HCT116 (cell line): ENCODE measurements around the gene SCT. TPM values are rescaled to one million over a fixed set of nuclear protein-coding genes. Genes with fewer than 3 reads are reported as not detected.

Experiments used
- ATAC-seq: fragments of 200-7000 bp; cut with Tn5 transposase; 2 replicates; pipeline ENCODE4 v1.9.1; 2020; ENCODE audit warnings: mild to moderate bottlenecking, moderate library complexity
- BruUV-seq: library from RNA; stranded (reverse); fragments of 400-500 nt; replicated peaks from 2 replicates; lab custom pipeline; 2021; lab: Mats Ljungman, UMichigan
- CTCF ChIA-PET: fragments of 300-600 bp; sonication (Branson Sonifier 250); formaldehyde crosslinking; loops from one replicate; lab custom pipeline; 2021; ENCODE audit warnings: antibody characterized with exemption; lab: Charles Lee
- POLR2A ChIA-PET: fragments of 300-600, 350-600 bp; sonication (Branson Sonifier 250); formaldehyde crosslinking; loops from one replicate; lab custom pipeline; 2021; ENCODE audit warnings: antibody characterized with exemption; lab: Charles Lee
- RAD21 ChIA-PET, 2 experiments: fragments of 300-600 bp; sonication (Branson Sonifier 250); formaldehyde crosslinking; loops; one replicate each; lab custom pipeline; 2023; ENCODE audit warnings: low total read pairs in 2 of 2; ENCODE audit not compliant: uncharacterized antibody in 2 of 2, unreplicated experiment in 2 of 2, low non-redundant PET in 1 of 2; lab: Charles Lee
- DNase-seq: peaks from one replicate; pipeline ENCODE4 v3.0.0-alpha.2; 2010; ENCODE audit warnings: low read depth, low spot score
- H2AFZ ChIP-seq: fragments of 200-600 bp; shearing (Covaris generic), sonication (generic); 2 replicates; pipeline ENCODE4 v1.6.1; 2017; ENCODE audit warnings: low read depth, mixed run types, mixed read lengths, antibody characterized with exemption, low read length; ENCODE audit not compliant: poor library complexity, severe bottlenecking
- H3K27ac ChIP-seq: 2 replicates; pipeline ENCODE4 v1.5.1; 2012; ENCODE audit warnings: low read depth, low read length
- H3K27me3 ChIP-seq: fragments of 200-600 bp; sonication (generic); 2 replicates; pipeline ENCODE4 v1.6.1; 2016; ENCODE audit warnings: mixed run types, low read length, mixed read lengths; ENCODE audit not compliant: insufficient read depth
- H3K36me3 ChIP-seq, 2 experiments: fragments of 200-500 bp in 1 of 2; fragments of 200-600 bp in 1 of 2; sonication (Bioruptor generic) in 1 of 2; sonication (generic) in 1 of 2; 2 replicates each; pipeline versions ENCODE4 v1.5.1 to v1.6.1; 2014 to 2016; ENCODE audit warnings: low read length in 2 of 2, inconsistent platforms in 1 of 2, mixed read lengths in 1 of 2, mixed run types in 1 of 2; ENCODE audit not compliant: insufficient read depth in 2 of 2, control insufficient read depth in 1 of 2
- H3K4me1 ChIP-seq, 2 experiments: fragments of 200-600 bp in 1 of 2; sonication (generic) in 1 of 2; 2 replicates each; pipeline versions ENCODE4 v1.5.1 to v1.6.1; 2012 to 2017; ENCODE audit warnings: low read length in 2 of 2, inconsistent platforms in 1 of 2, mild to moderate bottlenecking in 1 of 2, mixed read lengths in 1 of 2, mixed run types in 1 of 2, moderate library complexity in 1 of 2; ENCODE audit not compliant: insufficient read depth in 2 of 2, control insufficient read depth in 1 of 2
- H3K4me2 ChIP-seq: fragments of 200-600 bp; sonication (generic); 2 replicates; pipeline ENCODE4 v1.6.1; 2017; ENCODE audit warnings: mixed run types, low read length, mixed read lengths
- H3K4me3 ChIP-seq, 2 experiments: fragments of 200-600 bp in 1 of 2; sonication (generic) in 1 of 2; replicated peaks in 1 of 2; 2 replicates each; pipeline ENCODE4 v1.5.1; 2011 to 2016; ENCODE audit warnings: low read length in 2 of 2, control low read depth in 1 of 2, low read depth in 1 of 2, mild to moderate bottlenecking in 1 of 2, mixed read lengths in 1 of 2, mixed run types in 1 of 2
- H3K79me2 ChIP-seq: fragments of 200-600 bp; sonication (generic); 2 replicates; pipeline ENCODE4 v1.6.1; 2017; ENCODE audit warnings: mild to moderate bottlenecking, mixed run types, low read length, moderate library complexity, mixed read lengths; ENCODE audit not compliant: insufficient read depth
- H3K9ac ChIP-seq: fragments of 200-600 bp; sonication (generic); 2 replicates; pipeline ENCODE4 v1.6.1; 2016; ENCODE audit warnings: low read length, mixed read lengths
- H3K9me2 ChIP-seq: fragments of 200-600 bp; sonication (generic), shearing (Covaris generic); 2 replicates; pipeline ENCODE4 v1.6.1; 2017; ENCODE audit warnings: mixed run types, mild to moderate bottlenecking, moderate library complexity; ENCODE audit not compliant: insufficient read depth
- H3K9me3 ChIP-seq, 2 experiments: fragments of 200-500 bp in 1 of 2; fragments of 200-600 bp in 1 of 2; sonication (Bioruptor generic) in 1 of 2; sonication (generic) in 1 of 2; 2 replicates each; pipeline ENCODE4 v1.6.1; 2014 to 2017; ENCODE audit warnings: low read length in 2 of 2, mixed read lengths in 2 of 2, inconsistent platforms in 1 of 2, low read depth in 1 of 2, mild to moderate bottlenecking in 1 of 2, mixed run types in 1 of 2, moderate library complexity in 1 of 2; ENCODE audit not compliant: control insufficient read depth in 1 of 2, insufficient read depth in 1 of 2
- H4K20me1 ChIP-seq: fragments of 200-600 bp; sonication (generic), shearing (Covaris generic); 2 replicates; pipeline ENCODE4 v1.6.1; 2017; ENCODE audit warnings: mixed run types, mild to moderate bottlenecking, moderate library complexity; ENCODE audit not compliant: insufficient read depth
- ATF3 ChIP-seq: IDR thresholded peaks from 2 replicates; pipeline ENCODE4 v1.6.1; 2012
- CEBPB ChIP-seq: IDR thresholded peaks from 2 replicates; pipeline ENCODE4 v1.6.1; 2012; ENCODE audit warnings: low read depth
- CTCF ChIP-seq, 3 experiments: fragments of 200-600 bp in 1 of 3; sonication (generic) in 1 of 3; IDR thresholded peaks in 2 of 3; conservative IDR thresholded peaks in 1 of 3; 2 replicates each; pipeline ENCODE4 v1.5.1; 2012 to 2017; ENCODE audit warnings: low read depth in 2 of 3, low read length in 2 of 3, antibody characterized with exemption in 1 of 3, borderline replicate concordance in 1 of 3, control low read depth in 1 of 3, mild to moderate bottlenecking in 1 of 3, mixed read lengths in 1 of 3, mixed run types in 1 of 3, moderate library complexity in 1 of 3; ENCODE audit not compliant: insufficient read depth in 1 of 3
- EGR1 ChIP-seq: IDR thresholded peaks from 2 replicates; pipeline ENCODE4 v1.6.1; 2012; ENCODE audit warnings: low read depth
- ELF1 ChIP-seq: IDR thresholded peaks from 2 replicates; pipeline ENCODE4 v1.6.1; 2012; ENCODE audit warnings: low read depth, borderline replicate concordance
- EZH2 ChIP-seq: fragments of 200-600 bp; sonication (generic); IDR thresholded peaks from 2 replicates; pipeline ENCODE4 v1.6.1; 2017; ENCODE audit warnings: antibody characterized with exemption, mixed run types
- EZH2phosphoT487 ChIP-seq: fragments of 200-600 bp; IDR thresholded peaks from 2 replicates; pipeline ENCODE4 v1.6.1; 2018; ENCODE audit warnings: antibody characterized with exemption, borderline replicate concordance
- JUND ChIP-seq: IDR thresholded peaks from 2 replicates; pipeline ENCODE4 v1.6.1; 2012
- POLR2AphosphoS5 ChIP-seq: IDR thresholded peaks from 2 replicates; pipeline ENCODE4 v1.6.1; 2011; ENCODE audit warnings: mild to moderate bottlenecking, low read depth, low read length, moderate library complexity
- SIN3A ChIP-seq: IDR thresholded peaks from 2 replicates; pipeline ENCODE4 v1.6.1; 2012; ENCODE audit warnings: low read depth
- SP1 ChIP-seq: IDR thresholded peaks from 2 replicates; pipeline ENCODE4 v1.6.1; 2012; ENCODE audit warnings: low read depth
- TCF7L2 ChIP-seq: IDR thresholded peaks from 2 replicates; pipeline ENCODE4 v1.7.0; 2011; ENCODE audit warnings: borderline replicate concordance, inconsistent platforms; ENCODE audit not compliant: insufficient read depth, insufficient read length; ENCODE audit errors: extremely low read depth
- ZBTB33 ChIP-seq: IDR thresholded peaks from 2 replicates; pipeline ENCODE4 v1.6.1; 2011; ENCODE audit warnings: mild to moderate bottlenecking, low read length, moderate library complexity; ENCODE audit not compliant: insufficient replicate concordance; ENCODE audit errors: extremely low read depth
- ZFX ChIP-seq: fragments of 450-650 bp; IDR thresholded peaks from 2 replicates; pipeline ENCODE4 v1.6.1; 2017
- ZNF274 ChIP-seq: fragments of 200-500 bp; sonication (Bioruptor generic); IDR thresholded peaks from 2 replicates; pipeline ENCODE4 v1.6.1; 2014; ENCODE audit warnings: mild to moderate bottlenecking, low read depth, low read length, inconsistent platforms
- intact Hi-C: fragments of 100-400 bp; cut with micrococcal nuclease; formaldehyde crosslinking; loops from 2 replicates; pipeline ENCODE4 v1.10.0; 2022
- total RNA-seq: library from RNA; stranded (reverse); gene quantifications from one replicate; pipeline ENCODE4 v1.2.1, GENCODE V29; 2021; ENCODE audit not compliant: unreplicated experiment

The SCT gene
- total RNA-seq, 1 experiment from 2014 or later, result not detected

GRCh38 chr11:623349-623869 lies 3.6 kb downstream of the SCT start:
- RAD21 ChIA-PET, result no interaction called here

GRCh38 chr11:621838-622237 lies 5.1 kb downstream of the SCT start:
- H3K9me3 ChIP-seq, result no peaks in the 10 kb centered on the region
- ATAC-seq, result no peak
- no peaks in the 10 kb centered on the region for H4K20me1 ChIP-seq
- BruUV-seq, result no TSS peak
- peaks cover 2% of the 10 kb centered on the region; the same call in 1 of the 2 replicates for H3K79me2 ChIP-seq
- intact Hi-C loops, result no loop called here
- H3K27ac ChIP-seq, result no peak overlapping the region
- H3K4me3 ChIP-seq, result no peak overlapping the region
- no peaks in the 10 kb centered on the region for H3K27me3 ChIP-seq
- no peaks in the 10 kb centered on the region for H3K9me2 ChIP-seq
- no peak for DNase-seq
- H3K4me1 ChIP-seq, result peaks cover 0 to 14% of the 10 kb centered on the region in 2 experiments; a peak in 2 of 4 replicates
- RAD21 ChIA-PET, result no interaction called here
- no peak overlapping the region for H2AFZ ChIP-seq
- CTCF ChIA-PET, result no interaction called here
- POLR2A ChIA-PET, result no interaction called here
- H3K9ac ChIP-seq, result no peak overlapping the region
- H3K4me2 ChIP-seq, result no peak overlapping the region
- peaks cover 3 to 4% of the 10 kb centered on the region in 2 experiments; a peak in 2 of 4 replicates for H3K36me3 ChIP-seq
- TF ChIP-seq POLR2AphosphoS5, result no peak
- TF ChIP-seq ELF1, result no peak
- TF ChIP-seq ZNF274, result no peak
- TF ChIP-seq EZH2, result no peak
- no peak for TF ChIP-seq TCF7L2
- TF ChIP-seq ATF3, result no peak
- no peak for TF ChIP-seq SIN3A
- no peak for TF ChIP-seq ZFX
- no peak for TF ChIP-seq ZBTB33
- TF ChIP-seq SP1, result no peak
- TF ChIP-seq CEBPB, result no peak
- TF ChIP-seq EZH2phosphoT487, result no peak
- no peak for TF ChIP-seq EGR1
- no peak for TF ChIP-seq CTCF (IDR thresholded peaks at IDR 0.05 in 2 of 3, conservative IDR thresholded peaks at IDR 0.05 in 1 of 3; ENCODE audit: borderline replicate concordance in 1 of 3, insufficient read depth in 1 of 3, low read depth in 2 of 3, low read length in 2 of 3)
- no peak for TF ChIP-seq JUND

More at GRCh38 chr11:623349-623869, 3.6 kb downstream of the SCT start:
- BruUV-seq, result no TSS peak
- Histone ChIP-seq H3K9me2 (no peaks in the 10 kb centered on the region), H4K20me1 (no peaks in the 10 kb centered on the region), H3K4me3 (no peak overlapping the region), H3K4me2 (peak overlapping the region; percentile 35; the same call in 1 of the 2 replicates), H3K27ac (no peak overlapping the region), H3K79me2 (no peaks in the 10 kb centered on the region; the same call in 1 of the 2 replicates), H3K4me1 (peaks cover 0 to 20% of the 10 kb centered on the region in 2 experiments; a peak in 2 of 4 replicates), H3K27me3 (no peaks in the 10 kb centered on the region), H3K9me3 (no peaks in the 10 kb centered on the region), H3K9ac (no peak overlapping the region), H3K36me3 (no peaks in the 10 kb centered on the region; a peak in 1 of 4 replicates), H2AFZ (no peak overlapping the region)
- no peak for TF ChIP-seq EZH2
- TF ChIP-seq ATF3, result no peak
- TF ChIP-seq ZFX, result no peak
- ATAC-seq (no peak), DNase-seq (no peak)
- CTCF ChIA-PET, result no interaction called here
- intact Hi-C loops, result no loop called here
- POLR2A ChIA-PET, result no interaction called here
